ENCODE measurements around the gene GNG4.
A peak's percentile ranks its signal among the peaks of the same experiment; 100 is the strongest.
"Not testable (repeated sequence)": the region's sequence is repeated elsewhere in the genome, so short reads cannot be mapped to it uniquely, and the experiment has no call there.

Gene GNG4

GRCh38 chr1:235650341-235651169 lies 971 bp upstream of the GNG4 start:
- DNase-seq (ENCODE audit: low spot score), result no peak

- DNase-seq (ENCODE audit: low spot score), result peak; percentile 74
Measured at GRCh38 chr1:235648954-235649367, 623 bp downstream of the GNG4 start.

DNA sequence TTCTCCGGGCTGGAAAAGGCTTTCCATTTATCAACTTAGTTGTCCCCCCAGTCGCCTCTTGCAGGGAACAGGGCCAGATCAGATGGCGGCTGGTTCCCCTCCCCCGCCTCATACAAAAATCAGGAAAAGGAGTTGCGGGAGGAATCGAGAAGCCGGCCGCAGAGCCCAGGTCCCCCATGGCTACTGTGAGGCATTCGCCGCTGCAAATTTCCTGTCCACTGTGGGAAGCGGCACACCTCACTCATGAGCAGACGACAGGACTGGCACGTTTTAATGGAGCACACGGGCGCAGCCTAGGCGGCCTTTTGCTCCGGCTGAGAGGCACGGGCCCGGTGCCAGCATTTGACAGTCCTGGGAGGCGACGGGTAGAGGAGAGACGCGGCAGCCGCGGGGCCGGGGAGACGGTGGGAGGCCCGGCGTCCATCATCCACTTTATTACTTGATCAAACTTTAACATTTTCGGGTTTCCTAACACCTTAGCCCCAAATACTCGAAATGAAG lies 1.1 kb downstream of the GNG4 start:
- no peak for DNase-seq (ENCODE audit: low spot score)

GRCh38 chr1:235647537-235647936 lies 2.0 kb downstream of the GNG4 start:
- not testable (repeated sequence) for DNase-seq (ENCODE audit: low spot score)

- DNase-seq (ENCODE audit: low spot score), result no peak
Measured at GRCh38 chr1:235646463-235646862, 3.1 kb downstream of the GNG4 start.

- no peak for DNase-seq (ENCODE audit: low spot score)
Measured at GRCh38 chr1:235644693-235645305, 4.8 kb downstream of the GNG4 start.

GRCh38 chr1:235643837-235644692 lies 5.5 kb downstream of the GNG4 start:
- DNase-seq (ENCODE audit: low spot score), result no peak

DNA sequence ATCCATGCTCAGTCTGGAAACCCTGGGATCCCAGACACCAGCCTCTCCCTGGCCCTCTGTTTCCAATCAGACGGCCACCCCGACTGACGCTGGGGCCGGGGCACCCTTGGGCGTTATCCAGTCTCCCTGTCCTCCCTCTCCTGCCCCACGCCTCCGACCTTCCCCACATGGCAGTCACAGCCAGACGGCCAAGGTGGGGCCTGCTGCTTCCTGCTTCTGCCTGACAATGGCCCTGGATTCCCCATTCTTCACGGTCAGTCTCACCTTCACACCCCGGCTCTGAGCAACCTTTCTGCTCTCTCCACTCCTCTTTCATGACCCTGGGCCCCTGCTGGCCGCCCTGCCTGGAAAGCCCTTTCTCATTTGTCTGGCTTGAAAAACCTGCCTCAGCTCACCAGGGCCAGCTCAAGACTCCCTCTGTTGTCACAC lies 6.6 kb downstream of the GNG4 start:
- DNase-seq (ENCODE audit: low spot score), result no peak

- no peak for DNase-seq (ENCODE audit: low spot score)
Measured at GRCh38 chr1:235642011-235642942, 7.3 kb downstream of the GNG4 start.

- DNase-seq (ENCODE audit: low spot score), result no peak
Measured at GRCh38 chr1:235640580-235640979, 9.0 kb downstream of the GNG4 start.

DNA sequence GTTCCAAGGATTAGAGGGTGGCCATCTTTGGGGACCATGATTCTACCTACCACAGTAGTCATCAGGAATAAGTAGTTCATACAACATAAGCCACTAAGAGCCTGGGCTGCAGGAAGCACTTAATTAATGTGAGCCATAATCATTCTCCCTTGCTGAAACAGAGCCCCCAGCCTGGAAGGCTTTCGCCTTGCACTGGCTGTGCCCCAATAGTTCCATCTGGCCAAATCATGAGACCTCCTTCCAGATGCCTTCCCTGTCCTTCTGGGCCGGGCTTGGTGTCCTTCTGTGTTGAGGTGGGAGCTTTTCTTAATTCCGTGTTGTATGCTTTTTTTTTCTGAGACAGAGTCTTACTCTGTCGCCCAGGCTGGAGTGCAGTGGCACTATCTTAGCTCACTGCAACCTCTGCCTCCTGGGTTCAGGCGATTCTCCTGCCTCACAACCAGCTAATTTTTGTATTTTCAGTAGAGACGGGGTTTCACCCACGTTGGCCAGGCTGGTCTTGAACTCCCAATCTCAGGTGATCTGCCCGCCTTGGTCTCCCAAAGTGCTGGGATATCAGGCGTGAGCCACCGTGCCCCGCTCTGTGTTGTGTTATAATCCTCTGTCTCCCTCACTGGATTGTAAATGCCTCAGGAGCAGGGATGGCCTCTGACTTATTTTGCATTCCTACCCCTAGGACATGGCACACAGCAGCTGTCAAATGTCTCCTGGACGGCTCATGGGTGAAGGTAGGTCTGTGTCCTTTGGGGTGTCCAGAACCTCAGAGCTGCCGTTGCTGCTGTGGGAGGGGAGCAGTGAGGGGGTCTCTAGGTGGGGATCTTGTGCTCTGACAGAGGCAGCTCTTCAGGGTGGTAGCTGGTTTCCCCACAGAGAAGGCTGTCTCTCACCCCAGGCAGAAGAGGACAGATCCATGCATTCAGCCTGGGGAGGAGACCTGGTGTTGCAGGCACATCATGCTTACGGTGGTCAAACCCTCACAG lies 10.1 kb downstream of the GNG4 start:
- DNase-seq (ENCODE audit: low spot score), result no peak

DNA sequence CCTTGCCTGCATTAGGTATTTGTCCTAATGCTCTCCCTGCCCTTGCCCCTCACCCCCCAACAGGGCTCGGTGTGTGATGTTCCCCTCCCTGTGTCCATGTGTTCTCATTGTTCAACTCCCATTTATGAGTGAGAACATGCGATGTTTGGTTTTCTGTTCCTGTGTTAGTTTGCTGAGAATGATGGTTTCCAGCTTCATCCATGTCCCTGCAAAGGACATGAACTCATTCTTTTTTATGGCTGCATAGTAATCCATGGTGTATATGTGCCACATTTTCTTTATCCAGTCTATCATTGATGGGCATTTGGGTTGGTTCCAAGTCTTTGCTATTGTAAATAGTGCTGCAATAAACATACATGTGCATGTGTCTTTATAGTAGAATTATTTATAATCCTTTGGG lies 11.0 kb downstream of the GNG4 start:
- DNase-seq (ENCODE audit: low spot score), result not testable (repeated sequence)

DNA sequence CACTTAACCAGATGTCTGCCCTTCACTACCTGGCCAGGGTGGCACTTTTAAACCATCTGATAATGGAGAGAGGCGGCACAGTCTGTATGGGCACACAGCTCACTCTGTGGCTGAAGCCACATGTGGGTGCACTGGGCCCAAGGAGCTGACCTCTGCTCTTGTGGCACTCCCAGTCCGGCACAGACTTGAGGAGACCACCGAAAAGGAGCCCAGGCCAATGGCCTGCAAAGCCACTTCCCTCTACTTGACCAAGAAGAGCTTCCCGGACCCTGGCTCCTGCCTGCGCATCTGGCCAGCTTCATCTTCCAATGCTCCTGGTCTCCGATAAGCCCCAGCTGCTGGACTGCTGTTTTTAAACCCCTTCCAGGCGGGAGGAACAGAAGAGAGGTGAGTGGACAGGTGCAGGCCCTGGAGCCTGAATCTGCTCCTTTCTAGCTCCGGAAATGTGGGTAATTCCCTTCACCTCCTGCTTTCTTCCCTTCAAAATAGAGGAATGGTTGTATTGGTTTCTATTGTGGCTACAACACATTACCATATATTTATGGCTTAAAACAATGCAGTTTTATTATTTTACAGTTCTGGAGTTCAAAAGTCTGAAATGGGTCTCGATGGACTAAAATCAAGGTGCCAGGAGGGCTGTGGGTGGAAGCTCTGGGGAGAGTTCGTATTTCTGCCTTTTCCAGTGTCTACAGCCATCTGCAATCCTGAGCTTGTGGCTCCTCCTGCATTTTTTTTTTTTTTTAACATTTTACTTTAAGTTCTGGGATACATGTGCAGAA lies 11.6 kb downstream of the GNG4 start:
- DNase-seq (ENCODE audit: low spot score), result no peak

- no peak for DNase-seq (ENCODE audit: low spot score)
Measured at GRCh38 chr1:235635938-235636662, 13.5 kb downstream of the GNG4 start.

DNA sequence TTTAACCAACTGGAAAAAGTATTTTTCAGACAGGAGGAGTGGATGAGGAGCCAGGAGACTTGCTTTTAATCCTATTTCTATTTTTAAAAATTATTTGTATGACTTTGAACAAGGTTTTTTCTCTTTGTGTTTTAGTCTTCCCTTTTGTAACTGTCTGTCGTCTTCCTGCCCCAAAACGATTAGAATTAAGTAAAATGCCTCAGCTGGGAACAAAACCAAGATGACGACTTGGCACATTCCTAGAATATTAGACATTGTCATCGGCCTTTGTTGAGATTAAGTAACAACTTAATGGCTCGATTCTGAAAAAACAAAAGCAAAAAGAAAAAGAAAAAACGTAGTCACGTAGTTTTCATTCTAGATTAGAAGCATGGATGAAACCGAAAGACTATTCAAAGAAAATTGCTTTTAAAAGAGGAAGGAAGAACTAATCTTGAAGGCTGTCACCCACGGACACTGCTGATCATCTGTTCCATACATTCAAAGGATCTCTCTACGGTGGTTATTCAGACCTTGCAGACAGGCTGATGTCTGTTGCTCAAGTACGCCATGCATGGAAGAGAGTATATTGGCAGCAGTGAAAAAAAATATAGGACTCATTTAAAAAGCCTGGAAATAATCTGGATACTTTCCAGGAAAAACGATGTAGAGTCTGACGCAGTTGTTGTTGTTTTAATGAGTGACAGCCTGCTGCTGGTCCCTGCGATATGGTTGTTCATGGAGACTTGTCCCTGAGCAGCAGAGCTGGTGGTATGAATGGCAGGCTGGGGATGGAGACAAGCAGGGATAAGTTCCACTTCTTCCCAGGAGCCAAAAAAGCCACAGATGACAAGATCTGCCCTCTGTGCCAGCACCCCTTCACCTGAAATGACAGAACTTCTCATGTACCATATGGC lies 16.8 kb downstream of the GNG4 start:
- DNase-seq (ENCODE audit: low spot score), result peak; percentile 77

- no peak for DNase-seq (ENCODE audit: low spot score)
Measured at GRCh38 chr1:235631816-235632215, 17.8 kb downstream of the GNG4 start.

- DNase-seq (ENCODE audit: low spot score), result no peak
Measured at GRCh38 chr1:235628316-235629005, 21.1 kb downstream of the GNG4 start.
